Cardiac muscle cell (in vitro differentiated cells and primary cell): ENCODE results near the gene EPHA6. TPM values are rescaled to one million over a fixed set of nuclear protein-coding genes. Genes with fewer than 3 reads are reported as not detected.
"Not testable (repeated sequence)": the region's sequence is repeated elsewhere in the genome, so short reads cannot be mapped to it uniquely, and the experiment has no call there.

Experiments
- DNase-seq, 2 donors: peaks; one replicate each; pipeline versions ENCODE4 v3.0.0 to v3.0.0-alpha.2; 2010 to 2017; ENCODE audit warnings: low read depth in 1 of 2, low spot score in 1 of 2
- H3K27ac ChIP-seq: fragments of 200-600 bp; sonication (generic); 2 replicates; pipeline ENCODE4 v1.5.1; 2016
- H3K27me3 ChIP-seq: fragments of 200-600 bp; sonication (generic); 2 replicates; pipeline ENCODE4 v1.6.0; 2016; ENCODE audit warnings: control low read depth
- H3K36me3 ChIP-seq: fragments of 200-600 bp; sonication (generic); 2 replicates; pipeline ENCODE4 v1.5.1; 2016; ENCODE audit warnings: control low read depth
- H3K4me1 ChIP-seq: fragments of 200-600 bp; sonication (generic); 2 replicates; pipeline ENCODE4 v1.8.1; 2017; ENCODE audit warnings: low read depth, mild to moderate bottlenecking, mixed run types
- H3K4me3 ChIP-seq: fragments of 200-600 bp; sonication (generic); 2 replicates; pipeline ENCODE4 v1.5.1; 2016; ENCODE audit warnings: mild to moderate bottlenecking
- H3K9me3 ChIP-seq: fragments of 200-600 bp; sonication (generic); 2 replicates; pipeline ENCODE4 v1.5.1; 2017; ENCODE audit warnings: low read depth, mild to moderate bottlenecking, control low read depth
- polyA plus RNA-seq: library from polyadenylated mRNA; unstranded; fragments of >200 nt; fragmentation: Nextera tagmentation; extraction: Ambion mirVana; gene quantifications from 2 replicates; pipeline ENCODE4 v1.2.1, GENCODE V29; 2016
- total RNA-seq: library from RNA; depleted of rRNA; stranded (reverse); fragments of >200 nt; gene quantifications from 2 replicates; pipeline ENCODE4 v1.2.3, GENCODE V29; 2016
- TF ChIP-seq, protein P1 (sequence below): IDR thresholded peaks from 2 replicates; pipeline ENCODE4 v1.5.1; 2012; ENCODE audit warnings: low read depth, mild to moderate bottlenecking, low read length

The EPHA6 gene
- total and polyA plus RNA-seq, 2 experiments from 2014 or later, result 0.15 TPM; not detected in 1

DNA sequence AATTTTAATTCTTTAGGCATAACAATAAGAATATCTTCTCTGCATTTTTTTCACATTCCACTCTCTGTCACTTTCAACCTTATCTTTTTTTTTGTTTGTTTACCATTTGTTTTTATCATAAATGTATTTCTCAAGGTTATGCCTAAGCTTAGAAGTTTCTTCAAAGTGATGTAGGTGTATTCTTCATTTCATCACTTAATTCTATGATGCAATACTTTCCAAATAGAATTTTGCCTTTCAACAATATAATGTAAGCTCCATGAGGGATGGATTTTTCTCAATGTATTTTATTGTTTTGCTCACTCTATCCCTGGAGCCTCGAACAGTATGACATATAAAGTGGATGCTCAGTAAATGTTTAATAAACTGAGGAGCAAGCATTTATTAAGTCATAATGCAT, 444.9 kb downstream of the EPHA6 start:
- H3K27ac ChIP-seq, result no peak overlapping the region
- TF ChIP-seq, protein P1, sequence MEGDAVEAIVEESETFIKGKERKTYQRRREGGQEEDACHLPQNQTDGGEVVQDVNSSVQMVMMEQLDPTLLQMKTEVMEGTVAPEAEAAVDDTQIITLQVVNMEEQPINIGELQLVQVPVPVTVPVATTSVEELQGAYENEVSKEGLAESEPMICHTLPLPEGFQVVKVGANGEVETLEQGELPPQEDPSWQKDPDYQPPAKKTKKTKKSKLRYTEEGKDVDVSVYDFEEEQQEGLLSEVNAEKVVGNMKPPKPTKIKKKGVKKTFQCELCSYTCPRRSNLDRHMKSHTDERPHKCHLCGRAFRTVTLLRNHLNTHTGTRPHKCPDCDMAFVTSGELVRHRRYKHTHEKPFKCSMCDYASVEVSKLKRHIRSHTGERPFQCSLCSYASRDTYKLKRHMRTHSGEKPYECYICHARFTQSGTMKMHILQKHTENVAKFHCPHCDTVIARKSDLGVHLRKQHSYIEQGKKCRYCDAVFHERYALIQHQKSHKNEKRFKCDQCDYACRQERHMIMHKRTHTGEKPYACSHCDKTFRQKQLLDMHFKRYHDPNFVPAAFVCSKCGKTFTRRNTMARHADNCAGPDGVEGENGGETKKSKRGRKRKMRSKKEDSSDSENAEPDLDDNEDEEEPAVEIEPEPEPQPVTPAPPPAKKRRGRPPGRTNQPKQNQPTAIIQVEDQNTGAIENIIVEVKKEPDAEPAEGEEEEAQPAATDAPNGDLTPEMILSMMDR, result no peak
- H3K9me3 ChIP-seq, result no peaks in the 10 kb centered on the region
- H3K36me3 ChIP-seq, result no peaks in the 10 kb centered on the region
- no peak overlapping the region for H3K4me3 ChIP-seq
- DNase-seq, result no peak
- no peaks in the 10 kb centered on the region for H3K4me1 ChIP-seq
- no peaks in the 10 kb centered on the region for H3K27me3 ChIP-seq

- TF ChIP-seq, protein P1, result no peak
- Histone ChIP-seq H3K9me3 (no peaks in the 10 kb centered on the region), H3K27ac (no peak overlapping the region), H3K27me3 (no peaks in the 10 kb centered on the region), H3K36me3 (no peaks in the 10 kb centered on the region), H3K4me3 (no peak overlapping the region), H3K4me1 (no peaks in the 10 kb centered on the region)
- DNase-seq, result no peak
Measured at GRCh38 chr3:97264180-97264579, 449.8 kb downstream of the EPHA6 start.

DNA sequence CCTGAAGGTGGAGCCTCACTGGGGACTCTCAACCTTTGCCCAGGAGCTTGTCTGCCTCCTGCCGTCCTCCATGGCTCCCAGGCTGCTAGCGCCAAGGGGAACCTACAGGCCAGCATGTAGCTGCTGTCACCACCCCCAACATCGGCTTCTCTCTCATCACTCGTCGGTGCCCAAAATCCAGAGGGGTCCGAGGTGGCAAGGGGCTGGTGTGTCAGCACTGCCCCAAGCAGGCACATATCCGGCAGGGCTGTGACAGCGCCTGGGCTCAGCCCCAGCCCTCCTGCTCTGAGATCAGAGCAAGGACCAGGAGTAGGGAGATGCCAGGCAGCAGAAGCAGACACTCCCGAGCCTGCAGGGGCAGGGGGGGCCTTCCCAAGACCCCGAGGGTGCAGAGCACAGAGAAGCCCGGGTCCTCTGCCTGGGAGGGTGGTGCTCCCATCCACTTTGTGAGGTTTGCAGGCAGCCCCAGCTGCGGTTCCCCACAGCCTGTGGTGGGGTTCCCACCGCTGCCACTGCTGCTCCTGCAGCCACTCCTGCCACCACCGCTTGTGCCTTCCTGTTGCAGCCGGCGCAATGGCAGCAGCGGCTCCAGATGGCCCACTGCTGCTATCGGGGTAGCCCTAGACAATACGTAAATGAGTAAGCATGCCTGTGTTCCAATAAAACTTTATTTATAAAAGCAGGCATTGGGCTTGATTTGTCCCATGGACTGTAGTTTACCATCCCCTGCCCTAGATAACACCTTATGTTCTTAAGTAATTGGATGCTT, 451.0 kb downstream of the EPHA6 start:
- H3K36me3 ChIP-seq, result no peaks in the 10 kb centered on the region
- no peaks in the 10 kb centered on the region for H3K4me1 ChIP-seq
- no peak overlapping the region for H3K4me3 ChIP-seq
- no peak for DNase-seq
- H3K27me3 ChIP-seq, result no peaks in the 10 kb centered on the region
- no peaks in the 10 kb centered on the region for H3K9me3 ChIP-seq
- TF ChIP-seq, protein P1, result no peak
- no peak overlapping the region for H3K27ac ChIP-seq

GRCh38 chr3:97269202-97269601, 454.8 kb downstream of the EPHA6 start:
- DNase-seq, result no peak
- no peaks in the 10 kb centered on the region for H3K9me3 ChIP-seq
- no peak overlapping the region for H3K4me3 ChIP-seq
- TF ChIP-seq, protein P1, result no peak
- H3K27me3 ChIP-seq, result no peaks in the 10 kb centered on the region
- H3K4me1 ChIP-seq, result no peaks in the 10 kb centered on the region
- H3K27ac ChIP-seq, result no peak overlapping the region
- no peaks in the 10 kb centered on the region for H3K36me3 ChIP-seq

- not testable (repeated sequence) for H3K4me3 ChIP-seq, H3K9me3 ChIP-seq, H3K36me3 ChIP-seq, H3K27me3 ChIP-seq, H3K27ac ChIP-seq, H3K4me1 ChIP-seq, DNase-seq
Measured at GRCh38 chr3:97276879-97277550, 462.6 kb downstream of the EPHA6 start.

DNA sequence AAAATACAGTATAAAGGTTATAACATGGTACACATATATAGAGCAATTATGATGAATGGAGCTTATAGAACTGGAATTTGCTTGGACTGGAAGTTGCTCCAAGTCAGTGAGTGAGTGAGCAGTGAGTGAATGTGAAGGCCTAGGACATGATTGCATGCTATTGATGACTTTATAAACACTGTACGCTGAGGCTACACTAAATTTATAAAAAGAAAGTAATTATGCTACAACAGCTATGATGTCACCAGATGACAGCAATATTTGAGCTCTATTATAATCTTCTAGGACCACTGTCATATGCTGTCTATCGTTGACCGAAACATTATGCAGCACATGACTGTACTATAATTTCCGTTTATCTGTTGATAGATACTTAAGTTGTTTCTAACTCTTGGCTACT, 463.3 kb downstream of the EPHA6 start:
- no peak overlapping the region for H3K4me3 ChIP-seq
- H3K36me3 ChIP-seq, result no peaks in the 10 kb centered on the region
- DNase-seq, result no peak
- H3K4me1 ChIP-seq, result no peaks in the 10 kb centered on the region
- no peak overlapping the region for H3K27ac ChIP-seq
- H3K9me3 ChIP-seq, result no peaks in the 10 kb centered on the region
- TF ChIP-seq, protein P1, result no peak
- no peaks in the 10 kb centered on the region for H3K27me3 ChIP-seq
